ENCODE measurements around the gene MTHFR.

DNA sequence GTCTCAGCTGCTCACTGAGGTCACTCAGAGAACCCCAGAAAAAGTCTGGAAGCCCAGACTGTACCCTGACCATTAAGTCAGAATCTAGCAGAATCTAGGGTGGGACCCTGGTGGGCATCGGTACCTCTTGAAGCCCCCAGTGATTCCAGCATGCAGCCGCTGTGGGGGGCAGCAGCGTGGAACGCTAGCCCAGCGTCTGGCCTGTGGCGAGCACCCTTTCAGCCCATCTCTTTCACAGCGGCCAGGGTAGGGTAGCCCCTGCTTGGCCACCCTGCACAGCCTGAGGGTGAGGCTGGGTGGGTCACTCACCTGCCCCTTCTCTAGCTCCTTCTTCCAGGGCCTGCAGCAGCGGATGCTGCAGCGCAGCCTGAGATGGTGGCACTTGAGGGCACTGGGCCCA, 27.4 kb downstream of the MTHFR start:
- TF ChIP-seq, protein P1, sequence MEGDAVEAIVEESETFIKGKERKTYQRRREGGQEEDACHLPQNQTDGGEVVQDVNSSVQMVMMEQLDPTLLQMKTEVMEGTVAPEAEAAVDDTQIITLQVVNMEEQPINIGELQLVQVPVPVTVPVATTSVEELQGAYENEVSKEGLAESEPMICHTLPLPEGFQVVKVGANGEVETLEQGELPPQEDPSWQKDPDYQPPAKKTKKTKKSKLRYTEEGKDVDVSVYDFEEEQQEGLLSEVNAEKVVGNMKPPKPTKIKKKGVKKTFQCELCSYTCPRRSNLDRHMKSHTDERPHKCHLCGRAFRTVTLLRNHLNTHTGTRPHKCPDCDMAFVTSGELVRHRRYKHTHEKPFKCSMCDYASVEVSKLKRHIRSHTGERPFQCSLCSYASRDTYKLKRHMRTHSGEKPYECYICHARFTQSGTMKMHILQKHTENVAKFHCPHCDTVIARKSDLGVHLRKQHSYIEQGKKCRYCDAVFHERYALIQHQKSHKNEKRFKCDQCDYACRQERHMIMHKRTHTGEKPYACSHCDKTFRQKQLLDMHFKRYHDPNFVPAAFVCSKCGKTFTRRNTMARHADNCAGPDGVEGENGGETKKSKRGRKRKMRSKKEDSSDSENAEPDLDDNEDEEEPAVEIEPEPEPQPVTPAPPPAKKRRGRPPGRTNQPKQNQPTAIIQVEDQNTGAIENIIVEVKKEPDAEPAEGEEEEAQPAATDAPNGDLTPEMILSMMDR (IDR thresholded peaks at IDR 0.05), result no peak
- TF ChIP-seq EP300 (IDR thresholded peaks at IDR 0.05), result no peak
- no peak for TF ChIP-seq POLR2A (IDR thresholded peaks at IDR 0.05)

All from sigmoid colon (tissue), 4 donors.